ENCODE measurements around the gene FA2H.
"Not testable (repeated sequence)": the region's sequence is repeated elsewhere in the genome, so short reads cannot be mapped to it uniquely, and the experiment has no call there.

The FA2H gene

DNA sequence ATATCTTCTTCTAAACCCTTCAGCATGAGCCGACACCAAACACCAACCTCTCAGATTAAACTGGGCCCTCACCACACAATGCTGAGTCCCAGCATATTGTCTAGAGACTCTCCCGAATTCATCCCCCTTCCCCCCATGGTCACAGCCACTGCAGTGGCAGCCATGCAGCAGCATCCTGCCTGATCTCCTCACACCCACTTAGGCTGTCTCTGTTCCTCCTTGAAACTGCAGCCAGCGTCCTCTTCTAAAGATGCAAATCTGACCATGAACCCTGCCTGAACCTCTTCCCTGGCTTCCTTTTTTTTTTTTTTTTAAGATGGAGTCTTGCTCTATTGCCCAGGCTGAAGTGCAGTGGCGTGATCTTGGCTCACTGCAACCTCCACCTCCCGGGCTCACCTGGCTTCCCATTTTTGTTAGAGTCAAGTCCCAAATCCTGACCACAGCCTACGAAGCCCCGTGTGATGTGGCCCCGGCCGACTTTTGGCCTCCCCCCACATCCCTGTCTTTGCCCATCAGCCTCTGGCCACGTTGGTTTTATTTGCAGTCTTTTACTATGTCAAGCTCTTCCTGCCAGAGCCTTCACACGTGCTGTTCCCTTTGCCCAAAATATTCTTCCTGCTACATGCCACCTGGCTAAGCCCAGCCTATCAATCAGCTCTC is 2.8 kb downstream of the FA2H start:
- no peak for DNase-seq (ENCODE audit: low read depth)
- no peak overlapping the region for H3K4me3 ChIP-seq (ENCODE audit: control insufficient read depth, low read depth, low read length)

DNA sequence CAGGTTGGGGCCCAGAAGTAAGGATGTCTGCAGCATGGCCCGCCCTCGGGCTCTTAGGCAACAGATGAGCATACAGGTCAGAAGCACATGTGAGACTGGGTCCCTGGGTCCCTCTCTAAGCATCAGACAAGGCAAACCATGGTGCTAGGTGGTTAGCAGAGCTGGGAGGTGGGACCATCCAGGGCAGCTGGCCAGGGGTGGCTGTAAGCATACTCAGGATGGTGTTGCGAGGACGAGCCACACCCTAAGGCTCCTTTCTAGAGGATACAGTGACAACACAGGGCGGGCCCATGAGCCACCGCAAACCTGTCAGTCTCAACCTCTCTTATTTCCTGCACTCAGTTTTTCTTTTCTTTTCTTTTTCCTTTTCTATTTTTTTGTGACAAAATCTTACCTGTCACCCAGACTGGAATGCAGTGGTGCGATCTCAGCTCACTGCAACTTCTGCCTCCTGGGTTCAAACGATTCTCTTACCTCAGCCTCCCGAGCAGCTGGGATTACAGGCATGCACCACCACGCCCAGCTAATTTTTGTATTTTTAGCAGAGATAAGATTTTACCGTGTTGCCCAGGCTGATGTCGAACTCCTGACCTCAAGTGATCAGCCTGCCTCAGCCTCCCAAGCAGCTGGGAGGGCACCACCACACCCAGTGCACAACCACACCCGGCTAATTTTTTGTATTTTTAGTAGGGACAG is 3.6 kb downstream of the FA2H start:
- no peak overlapping the region for H3K4me3 ChIP-seq (ENCODE audit: control insufficient read depth, low read depth, low read length)
- TF ChIP-seq CTCF (IDR thresholded peaks at IDR 0.05; ENCODE audit: control insufficient read depth, insufficient read depth, low read depth, low read length, missing control alignments): no peak
- no peak for DNase-seq (ENCODE audit: low read depth)

More for the DNA sequence above, 2.8 kb downstream of the FA2H start:
- TF ChIP-seq CTCF (IDR thresholded peaks at IDR 0.05; ENCODE audit: control insufficient read depth, insufficient read depth, low read depth, low read length, missing control alignments): no peak

GRCh38 chr16:74769586-74770190 is 4.9 kb downstream of the FA2H start:
- no peak for DNase-seq (ENCODE audit: low read depth)
- no peak overlapping the region for H3K4me3 ChIP-seq (ENCODE audit: control insufficient read depth, low read depth, low read length)
- TF ChIP-seq CTCF (IDR thresholded peaks at IDR 0.05; ENCODE audit: control insufficient read depth, insufficient read depth, low read depth, low read length, missing control alignments): no peak

GRCh38 chr16:74768239-74768638 is 6.4 kb downstream of the FA2H start:
- H3K4me3 ChIP-seq (ENCODE audit: control insufficient read depth, low read depth, low read length): no peak overlapping the region
- TF ChIP-seq CTCF (IDR thresholded peaks at IDR 0.05; ENCODE audit: control insufficient read depth, insufficient read depth, low read depth, low read length, missing control alignments): no peak
- DNase-seq (ENCODE audit: low read depth): no peak

DNA sequence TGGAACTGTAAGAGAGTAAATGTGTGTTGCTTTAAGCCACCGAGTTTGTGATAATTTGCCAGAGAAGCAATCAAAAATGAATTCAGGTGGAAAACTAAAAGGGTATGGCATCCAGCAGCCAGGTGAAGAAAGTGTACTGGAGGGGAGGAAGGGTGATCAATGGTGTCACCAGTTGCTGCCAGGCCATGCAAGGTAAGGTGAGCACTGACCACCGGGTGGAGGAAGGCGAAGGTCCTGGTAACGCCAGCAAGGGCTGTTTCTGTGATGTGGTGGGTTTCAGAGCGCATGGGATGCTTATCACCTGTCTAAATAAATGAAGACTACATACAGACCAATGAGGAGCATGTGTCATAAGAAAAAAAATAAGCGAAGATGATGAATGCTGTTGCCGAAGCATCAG is 6.9 kb downstream of the FA2H start:
- no peak overlapping the region for H3K4me3 ChIP-seq (ENCODE audit: control insufficient read depth, low read depth, low read length)
- TF ChIP-seq CTCF (IDR thresholded peaks at IDR 0.05; ENCODE audit: control insufficient read depth, insufficient read depth, low read depth, low read length, missing control alignments): no peak
- DNase-seq (ENCODE audit: low read depth): no peak

GRCh38 chr16:74766729-74767128 is 7.9 kb downstream of the FA2H start:
- no peak for TF ChIP-seq CTCF (IDR thresholded peaks at IDR 0.05; ENCODE audit: control insufficient read depth, insufficient read depth, low read depth, low read length, missing control alignments)
- no peak overlapping the region for H3K4me3 ChIP-seq (ENCODE audit: control insufficient read depth, low read depth, low read length)
- DNase-seq (ENCODE audit: low read depth): no peak

- not testable (repeated sequence) for H3K4me3 ChIP-seq (ENCODE audit: control insufficient read depth, low read depth, low read length); DNase-seq (ENCODE audit: low read depth)
These were observed 10.4 kb downstream of the FA2H start for GRCh38 chr16:74764184-74764583.

All from AG09309 (cell line).